ENCODE results near the gene FAM171A1. TPM values are rescaled to one million over a fixed set of nuclear protein-coding genes. Genes with fewer than 3 reads are reported as not detected.

FAM171A1 gene
- total and polyA plus RNA-seq, 2 experiments from 2014 or later, result 24.4 to 29.5 TPM

DNA sequence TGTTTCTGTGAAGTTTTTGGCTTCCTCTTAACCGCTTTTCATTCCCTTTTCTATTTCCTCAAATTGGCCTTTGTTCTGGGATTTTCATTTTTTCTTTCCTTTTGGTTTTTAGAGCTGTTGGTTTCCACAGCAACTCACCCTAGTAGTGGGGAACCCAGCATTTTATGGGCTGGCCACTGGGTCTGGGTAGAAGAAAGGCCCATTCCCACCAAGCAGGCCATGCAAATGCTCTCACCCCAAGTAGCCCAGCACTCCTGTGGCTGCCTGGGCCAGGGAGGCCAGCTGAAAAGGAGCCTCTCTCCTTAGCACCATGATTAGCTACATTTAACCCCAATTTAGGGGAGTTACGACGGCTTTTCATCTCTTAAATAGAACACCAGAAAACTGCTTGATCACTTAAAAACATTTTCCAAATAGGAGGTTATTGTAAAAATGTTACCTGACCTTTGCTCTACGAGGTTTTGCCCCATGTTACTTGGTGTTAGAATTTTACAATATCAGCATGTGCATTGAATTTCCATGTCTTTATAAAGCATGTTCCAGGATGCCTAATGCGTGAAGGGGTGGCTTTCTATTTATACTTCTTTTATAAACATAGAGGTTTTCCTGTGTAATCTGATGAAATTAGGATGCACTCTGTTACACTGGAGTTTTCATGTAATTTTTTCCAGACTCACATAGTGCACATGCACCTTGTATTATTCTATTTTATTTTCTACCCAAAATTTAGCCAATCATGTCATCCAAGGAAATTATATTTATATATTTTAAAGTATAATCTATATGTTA is 75.4 kb downstream of the FAM171A1 start:
- H3K79me2 ChIP-seq, result peaks cover 15% of the 10 kb centered on the region
- WGBS (ENCODE audit: low lambda C conversion rate, missing lambda C conversion rate), result 82% methylated on average over 5 of the region's 5 CpGs
- H3K27me3 ChIP-seq, result no peaks in the 10 kb centered on the region

DNA sequence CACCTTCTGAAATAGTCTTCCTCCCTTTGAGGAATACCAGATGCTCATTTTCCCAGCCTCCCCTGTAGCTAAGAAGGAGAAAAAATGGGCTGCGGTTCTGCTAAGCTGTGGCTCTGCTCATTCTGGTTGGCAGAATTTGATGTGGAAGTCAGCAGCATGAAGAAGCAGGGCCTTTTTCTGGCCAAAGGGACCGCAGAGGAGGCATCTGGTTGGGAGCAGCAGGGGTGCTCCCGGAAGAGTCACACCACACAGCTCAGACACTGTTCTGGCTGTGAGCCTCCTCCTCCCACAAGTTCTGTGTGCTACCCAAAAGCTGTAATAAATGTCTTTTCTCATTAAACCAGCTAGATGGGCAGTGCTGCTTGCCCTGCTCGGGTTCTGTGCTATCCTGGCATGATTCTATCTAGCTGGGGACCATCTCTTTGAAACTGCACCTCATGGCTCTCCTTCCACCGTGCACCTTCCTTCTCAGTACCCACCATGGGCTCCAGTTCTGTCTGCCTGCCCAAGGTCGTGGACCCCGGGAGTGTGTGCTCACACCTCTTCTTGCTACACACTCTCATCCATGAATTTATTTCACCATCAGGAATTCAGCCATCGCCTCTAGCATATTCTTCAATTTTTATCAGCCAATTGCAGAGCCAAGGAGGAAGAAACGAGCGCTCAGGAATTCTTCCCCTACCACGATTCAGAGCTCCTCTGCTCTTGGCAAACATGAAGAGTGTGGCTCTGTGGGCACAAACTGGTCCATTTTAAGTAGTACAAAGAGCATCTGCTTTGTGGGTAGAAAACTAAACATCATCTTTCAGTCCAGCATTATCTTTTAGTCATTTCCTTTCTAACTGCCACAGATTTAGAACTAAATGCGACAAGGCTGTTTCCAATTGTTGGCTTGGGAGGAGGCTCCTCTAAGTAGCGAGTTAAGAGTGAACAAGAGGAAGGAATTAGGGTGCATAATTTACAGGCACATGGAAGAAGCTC is 76.9 kb downstream of the FAM171A1 start:
- Histone ChIP-seq H3K4me3 (no peak overlapping the region), H3K9me2 (replicated peaks; ENCODE audit: insufficient read depth) (no peaks in the 10 kb centered on the region), H3K9me3 (ENCODE audit: low read depth) (no peaks in the 10 kb centered on the region), H3K27me3 (no peaks in the 10 kb centered on the region), H2AFZ (no peak overlapping the region), H3K4me1 (ENCODE audit: insufficient read depth) (no peaks in the 10 kb centered on the region), H4K20me1 (ENCODE audit: insufficient read depth, poor library complexity, severe bottlenecking) (peaks cover 10% of the 10 kb centered on the region), H3K36me3 (replicated peaks; ENCODE audit: insufficient read depth, low read depth) (no peaks in the 10 kb centered on the region), H3K4me2 (no peak overlapping the region), H3K27ac (no peak overlapping the region), H3K79me2 (peaks cover 13% of the 10 kb centered on the region)
- TF ChIP-seq, protein P1, sequence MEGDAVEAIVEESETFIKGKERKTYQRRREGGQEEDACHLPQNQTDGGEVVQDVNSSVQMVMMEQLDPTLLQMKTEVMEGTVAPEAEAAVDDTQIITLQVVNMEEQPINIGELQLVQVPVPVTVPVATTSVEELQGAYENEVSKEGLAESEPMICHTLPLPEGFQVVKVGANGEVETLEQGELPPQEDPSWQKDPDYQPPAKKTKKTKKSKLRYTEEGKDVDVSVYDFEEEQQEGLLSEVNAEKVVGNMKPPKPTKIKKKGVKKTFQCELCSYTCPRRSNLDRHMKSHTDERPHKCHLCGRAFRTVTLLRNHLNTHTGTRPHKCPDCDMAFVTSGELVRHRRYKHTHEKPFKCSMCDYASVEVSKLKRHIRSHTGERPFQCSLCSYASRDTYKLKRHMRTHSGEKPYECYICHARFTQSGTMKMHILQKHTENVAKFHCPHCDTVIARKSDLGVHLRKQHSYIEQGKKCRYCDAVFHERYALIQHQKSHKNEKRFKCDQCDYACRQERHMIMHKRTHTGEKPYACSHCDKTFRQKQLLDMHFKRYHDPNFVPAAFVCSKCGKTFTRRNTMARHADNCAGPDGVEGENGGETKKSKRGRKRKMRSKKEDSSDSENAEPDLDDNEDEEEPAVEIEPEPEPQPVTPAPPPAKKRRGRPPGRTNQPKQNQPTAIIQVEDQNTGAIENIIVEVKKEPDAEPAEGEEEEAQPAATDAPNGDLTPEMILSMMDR (IDR thresholded peaks at IDR 0.05; ENCODE audit: poor library complexity), result no peak
- no peak for TF ChIP-seq EZH2 (IDR thresholded peaks at IDR 0.05; ENCODE audit: borderline replicate concordance)
- no peak for TF ChIP-seq EZH2phosphoT487 (IDR thresholded peaks at IDR 0.05; ENCODE audit: low read depth, severe bottlenecking, unreplicated experiment)
- DNase-seq (ENCODE audit: low spot score), result no peak
- 74% methylated on average over 13 of the region's 13 CpGs for WGBS (ENCODE audit: low lambda C conversion rate, missing lambda C conversion rate)

More for the DNA sequence above, 75.4 kb downstream of the FAM171A1 start:
- H3K4me3 ChIP-seq, result no peak overlapping the region
- no peaks in the 10 kb centered on the region for H3K36me3 ChIP-seq (replicated peaks; ENCODE audit: insufficient read depth, low read depth)
- no peaks in the 10 kb centered on the region for H3K4me1 ChIP-seq (ENCODE audit: insufficient read depth)
- H3K27ac ChIP-seq, result no peak overlapping the region
- TF ChIP-seq EZH2phosphoT487 (IDR thresholded peaks at IDR 0.05; ENCODE audit: low read depth, severe bottlenecking, unreplicated experiment) (no peak), EZH2 (IDR thresholded peaks at IDR 0.05; ENCODE audit: borderline replicate concordance) (no peak)
- TF ChIP-seq, protein P1 (IDR thresholded peaks at IDR 0.05; ENCODE audit: poor library complexity), result no peak
- H4K20me1 ChIP-seq (ENCODE audit: insufficient read depth, poor library complexity, severe bottlenecking), result peaks cover 10% of the 10 kb centered on the region
- H3K9me3 ChIP-seq (ENCODE audit: low read depth), result no peaks in the 10 kb centered on the region
- H3K9me2 ChIP-seq (replicated peaks; ENCODE audit: insufficient read depth), result no peaks in the 10 kb centered on the region
- DNase-seq (ENCODE audit: low spot score), result no peak
- H3K4me2 ChIP-seq, result no peak overlapping the region
- no peak overlapping the region for H2AFZ ChIP-seq

DNA sequence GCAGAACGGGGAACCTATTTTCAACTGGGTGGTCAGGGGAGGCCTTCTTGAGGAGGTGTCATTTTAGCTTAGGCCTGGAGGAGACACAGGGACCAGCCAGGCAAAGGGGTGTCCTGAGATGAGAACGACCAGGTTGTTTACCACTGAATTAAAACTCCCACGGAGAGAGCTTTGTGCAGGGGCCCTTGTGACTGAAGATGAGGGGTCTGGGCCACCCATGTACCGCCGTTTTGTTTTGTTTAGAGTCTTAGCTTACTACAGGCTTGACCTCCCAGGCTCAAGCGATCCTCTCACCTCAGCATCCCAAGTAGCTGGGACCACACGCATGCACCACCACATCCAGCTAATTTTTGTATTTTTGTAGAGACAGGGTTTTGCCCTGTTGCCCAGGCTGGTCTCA is 80.4 kb downstream of the FAM171A1 start:
- H3K27me3 ChIP-seq, result no peaks in the 10 kb centered on the region
- no peak for DNase-seq (ENCODE audit: low spot score)
- peaks cover 12% of the 10 kb centered on the region for H3K79me2 ChIP-seq
- no peaks in the 10 kb centered on the region for H3K9me3 ChIP-seq (ENCODE audit: low read depth)
- H4K20me1 ChIP-seq (ENCODE audit: insufficient read depth, poor library complexity, severe bottlenecking), result peaks cover 3% of the 10 kb centered on the region
- WGBS (ENCODE audit: low lambda C conversion rate, missing lambda C conversion rate), result 61% methylated on average over 7 of the region's 7 CpGs
- H2AFZ ChIP-seq, result no peak overlapping the region
- H3K4me2 ChIP-seq, result no peak overlapping the region
- no peaks in the 10 kb centered on the region for H3K4me1 ChIP-seq (ENCODE audit: insufficient read depth)
- no peak overlapping the region for H3K4me3 ChIP-seq
- H3K9me2 ChIP-seq (replicated peaks; ENCODE audit: insufficient read depth), result no peaks in the 10 kb centered on the region
- H3K27ac ChIP-seq, result no peak overlapping the region
- no peak for TF ChIP-seq EZH2phosphoT487 (IDR thresholded peaks at IDR 0.05; ENCODE audit: low read depth, severe bottlenecking, unreplicated experiment)
- TF ChIP-seq, protein P1 (IDR thresholded peaks at IDR 0.05; ENCODE audit: poor library complexity), result no peak
- TF ChIP-seq EZH2 (IDR thresholded peaks at IDR 0.05; ENCODE audit: borderline replicate concordance), result no peak
- H3K36me3 ChIP-seq (replicated peaks; ENCODE audit: insufficient read depth, low read depth), result no peaks in the 10 kb centered on the region
